ENCODE results near the gene SYNE2.

Gene SYNE2

GRCh38 chr14:63951429-63951828 lies 98.6 kb downstream of the SYNE2 start:
- Histone ChIP-seq H3K4me3 (replicated peaks; ENCODE audit: insufficient read depth, low read length) (no peak overlapping the region), H3K27ac (replicated peaks) (no peak overlapping the region), H3K27me3 (ENCODE audit: insufficient read depth, poor library complexity, severe bottlenecking) (peaks cover 4% of the 10 kb centered on the region)
- no peak for DNase-seq (ENCODE audit: low read depth in 1 of 2, low spot score in 1 of 2)
- TF ChIP-seq SPI1 (IDR thresholded peaks at IDR 0.05; ENCODE audit: borderline replicate concordance, low read depth), result no peak
- no peak for TF ChIP-seq GABPA (IDR thresholded peaks at IDR 0.05; ENCODE audit: low read depth)
- TF ChIP-seq CTCF (IDR thresholded peaks at IDR 0.05; ENCODE audit: insufficient read depth, low read length), result no peak
- TF ChIP-seq POLR2AphosphoS5 (IDR thresholded peaks at IDR 0.05; ENCODE audit: low read depth), result no peak
- TF ChIP-seq REST (IDR thresholded peaks at IDR 0.05; ENCODE audit: insufficient replicate concordance, low read depth), result no peak

GRCh38 chr14:63952053-63952932 lies 99.5 kb downstream of the SYNE2 start:
- no peak for DNase-seq (ENCODE audit: low read depth in 1 of 2, low spot score in 1 of 2)
- TF ChIP-seq REST (IDR thresholded peaks at IDR 0.05; ENCODE audit: insufficient replicate concordance, low read depth), result no peak
- TF ChIP-seq SPI1 (IDR thresholded peaks at IDR 0.05; ENCODE audit: borderline replicate concordance, low read depth), result no peak
- no peak for TF ChIP-seq CTCF (IDR thresholded peaks at IDR 0.05; ENCODE audit: insufficient read depth, low read length)
- TF ChIP-seq POLR2AphosphoS5 (IDR thresholded peaks at IDR 0.05; ENCODE audit: low read depth), result no peak
- TF ChIP-seq GABPA (IDR thresholded peaks at IDR 0.05; ENCODE audit: low read depth), result no peak
- H3K27me3 ChIP-seq (ENCODE audit: insufficient read depth, poor library complexity, severe bottlenecking), result peaks cover 4% of the 10 kb centered on the region
- H3K27ac ChIP-seq (replicated peaks), result no peak overlapping the region
- H3K4me3 ChIP-seq (replicated peaks; ENCODE audit: insufficient read depth, low read length), result no peak overlapping the region

- no peak for DNase-seq (ENCODE audit: low read depth in 1 of 2, low spot score in 1 of 2)
- Histone ChIP-seq H3K4me3 (replicated peaks; ENCODE audit: insufficient read depth, low read length) (no peak overlapping the region), H3K27me3 (ENCODE audit: insufficient read depth, poor library complexity, severe bottlenecking) (peaks cover 4% of the 10 kb centered on the region), H3K27ac (replicated peaks) (no peak overlapping the region)
- TF ChIP-seq POLR2AphosphoS5 (IDR thresholded peaks at IDR 0.05; ENCODE audit: low read depth) (no peak), REST (IDR thresholded peaks at IDR 0.05; ENCODE audit: insufficient replicate concordance, low read depth) (no peak), SPI1 (IDR thresholded peaks at IDR 0.05; ENCODE audit: borderline replicate concordance, low read depth) (no peak), CTCF (IDR thresholded peaks at IDR 0.05; ENCODE audit: insufficient read depth, low read length) (no peak), GABPA (IDR thresholded peaks at IDR 0.05; ENCODE audit: low read depth) (no peak)
Measured at GRCh38 chr14:63952933-63953437, 100.2 kb downstream of the SYNE2 start.

All from HL-60 (cell line).